CD4-positive, alpha-beta T cell treated with Interleukin-15 for 4 hours (primary cell): ENCODE data around the gene QSER1.
A peak's percentile ranks its signal among the peaks of the same experiment; 100 is the strongest.
"Not testable (repeated sequence)": the region's sequence is repeated elsewhere in the genome, so short reads cannot be mapped to it uniquely, and the experiment has no call there.

Experiments used
- DNase-seq: peaks from one replicate; pipeline ENCODE4 v3.0.0-alpha.2; 2020; ENCODE audit warnings: low spot score

Gene QSER1

GRCh38 chr11:32935462-32936029 lies 42.9 kb downstream of the QSER1 start:
- no peak for DNase-seq

- DNase-seq: not testable (repeated sequence)
Measured at GRCh38 chr11:32936178-32936577, 43.6 kb downstream of the QSER1 start.

DNA sequence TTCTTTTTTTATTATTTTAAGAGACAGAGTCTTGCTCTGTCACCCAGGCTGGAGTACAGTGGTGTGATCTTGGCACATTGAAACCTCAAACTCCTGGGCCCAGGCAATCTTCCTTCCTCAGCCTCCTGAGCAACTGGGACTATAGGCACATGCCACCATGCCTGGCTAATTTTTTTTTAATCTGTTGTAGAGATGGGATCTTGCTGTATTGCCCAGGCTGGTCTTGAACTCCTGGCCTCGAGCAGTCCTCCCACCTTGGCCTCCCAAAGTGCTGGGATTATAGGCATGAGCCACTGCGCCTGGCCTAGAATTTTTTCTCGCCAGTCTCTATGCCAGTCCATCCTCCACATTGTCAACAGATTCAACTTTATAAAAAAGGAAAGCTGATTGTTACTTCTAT lies 44.7 kb downstream of the QSER1 start:
- not testable (repeated sequence) for DNase-seq

GRCh38 chr11:32939046-32939445 lies 46.4 kb downstream of the QSER1 start:
- no peak for DNase-seq

DNA sequence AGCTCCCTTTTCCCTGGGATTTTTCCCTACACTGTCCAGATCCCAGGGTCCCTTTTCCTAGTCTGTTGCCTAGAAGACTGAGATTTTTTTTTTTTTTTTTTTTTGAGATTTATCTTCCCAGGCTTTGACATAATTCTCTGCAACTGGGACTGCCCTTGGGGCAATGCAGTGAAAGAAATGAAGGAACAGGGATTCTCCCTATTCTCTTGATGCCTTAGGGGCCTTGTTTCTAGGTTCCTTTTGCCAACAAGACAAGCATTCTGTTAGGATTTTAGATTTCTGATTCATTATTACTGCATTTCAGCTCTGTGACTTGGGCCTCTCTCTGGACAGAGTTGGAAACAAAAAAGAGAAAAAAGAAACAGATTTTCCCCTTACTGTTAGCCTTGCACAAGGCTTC lies 47.3 kb downstream of the QSER1 start:
- DNase-seq: no peak

DNA sequence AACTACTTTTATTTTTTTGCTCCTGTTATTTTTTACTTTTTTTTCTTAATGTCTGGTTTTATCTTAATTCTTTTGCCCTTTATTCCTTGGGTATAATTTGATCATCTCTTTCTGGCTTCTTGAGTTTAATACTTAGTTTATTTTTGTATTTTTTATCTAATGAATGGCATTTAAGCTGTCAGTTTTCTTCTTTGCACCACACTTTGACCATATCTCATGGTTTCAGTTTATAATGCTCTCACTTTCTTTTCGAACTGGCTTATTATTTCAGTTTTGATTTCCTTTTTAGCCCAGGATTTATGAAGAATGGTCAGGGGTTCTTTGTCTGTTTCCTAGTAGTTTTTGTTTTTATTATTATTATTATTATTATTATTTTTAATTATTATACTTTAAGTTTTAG lies 48.3 kb downstream of the QSER1 start:
- DNase-seq: no peak

- no peak for DNase-seq
Measured at GRCh38 chr11:32947978-32948377, 55.4 kb downstream of the QSER1 start.

- DNase-seq: no peak
Measured at GRCh38 chr11:32949739-32950138, 57.1 kb downstream of the QSER1 start.

DNA sequence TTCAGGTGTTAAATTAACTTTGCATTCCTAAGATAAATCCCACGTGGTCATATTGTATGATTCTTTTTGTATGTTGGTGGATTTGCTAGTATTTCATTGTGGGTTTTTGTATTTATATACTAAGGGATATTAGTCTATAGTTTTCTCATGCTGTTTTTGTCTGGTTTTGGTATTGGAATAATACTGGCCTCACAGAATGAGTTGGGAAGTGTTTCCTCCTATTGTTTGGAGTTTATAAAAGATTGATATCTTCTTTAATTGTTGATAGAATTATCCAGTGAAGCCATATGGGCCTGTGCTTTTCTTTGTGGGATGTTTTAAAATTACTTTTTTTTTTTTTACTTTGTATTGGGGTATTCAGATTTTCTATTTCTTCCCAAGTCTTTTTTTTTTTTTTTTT lies 59.8 kb downstream of the QSER1 start:
- no peak for DNase-seq

- DNase-seq: no peak
Measured at GRCh38 chr11:32953700-32954099, 61.1 kb downstream of the QSER1 start.

DNA sequence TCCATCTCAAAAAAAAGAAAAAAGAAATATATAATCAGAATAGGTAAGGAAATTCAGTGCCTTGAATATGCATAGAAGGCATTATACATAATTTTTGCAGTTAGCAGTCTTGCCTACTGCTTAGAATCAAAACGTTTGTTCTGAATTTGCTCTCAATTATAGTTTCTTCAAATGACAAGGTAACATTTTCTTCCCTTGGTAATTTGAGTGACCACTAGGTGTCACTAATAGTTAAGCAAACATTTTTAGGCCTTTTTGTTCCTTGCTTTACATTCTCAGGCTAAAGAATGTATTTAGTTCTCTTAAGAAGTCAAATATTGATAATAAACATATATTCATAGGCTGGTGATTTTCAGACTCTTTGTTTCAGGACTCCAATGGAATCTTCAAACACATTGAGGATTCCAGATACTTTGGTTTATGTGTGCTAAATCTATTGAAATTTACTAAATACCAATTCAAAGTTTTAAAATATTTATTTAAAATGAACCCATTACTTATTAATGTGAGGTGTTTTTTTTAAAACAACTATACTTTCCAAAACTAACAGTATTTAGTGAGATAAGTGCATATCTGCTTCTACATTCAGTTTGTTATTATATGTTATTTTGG lies 68.0 kb downstream of the QSER1 start:
- peak; percentile 59 for DNase-seq

GRCh38 chr11:32962016-32962415 lies 69.4 kb downstream of the QSER1 start:
- no peak for DNase-seq

GRCh38 chr11:32963721-32964120 lies 71.1 kb downstream of the QSER1 start:
- no peak for DNase-seq

- no peak for DNase-seq
Measured at GRCh38 chr11:32968541-32968940, 75.9 kb downstream of the QSER1 start.

DNA sequence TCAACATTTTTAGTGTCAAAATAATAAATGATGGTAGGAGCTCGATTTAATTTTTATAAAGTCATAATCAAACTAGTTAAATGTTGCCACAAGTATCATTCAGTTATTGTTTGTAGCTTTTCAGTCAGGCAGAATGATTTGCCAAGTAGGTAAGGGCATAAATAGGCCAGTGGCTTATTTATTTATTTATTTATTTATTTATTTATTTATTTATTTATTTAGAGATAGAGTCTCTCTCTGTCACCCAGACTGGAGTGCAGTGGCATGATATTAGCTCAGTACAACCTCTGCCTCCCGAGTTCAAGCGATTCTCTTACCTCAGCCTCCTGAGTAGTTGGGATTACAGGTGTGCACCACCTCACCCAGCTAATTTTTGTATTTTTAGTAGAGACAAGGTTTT lies 79.6 kb downstream of the QSER1 start:
- DNase-seq: not testable (repeated sequence)

DNA sequence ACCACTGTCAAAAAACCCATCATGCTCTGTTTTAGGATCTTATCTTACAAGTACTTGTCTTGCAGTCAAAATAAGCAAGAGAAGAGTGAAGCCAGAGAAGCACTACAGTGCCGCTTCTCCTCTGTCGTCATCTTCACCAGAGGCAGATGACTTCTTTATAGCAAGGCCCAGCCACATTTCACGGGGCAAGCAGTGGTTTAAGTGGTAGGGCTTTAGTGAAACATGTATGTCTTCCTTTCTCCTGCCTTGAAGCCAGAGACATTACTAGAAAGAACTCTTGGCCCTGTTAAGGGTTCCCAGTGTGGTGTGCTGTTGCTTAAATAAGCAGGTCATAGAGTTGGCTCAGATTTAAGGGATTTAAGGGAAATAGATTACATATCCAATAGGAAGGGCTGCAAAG lies 80.2 kb downstream of the QSER1 start:
- no peak for DNase-seq

DNA sequence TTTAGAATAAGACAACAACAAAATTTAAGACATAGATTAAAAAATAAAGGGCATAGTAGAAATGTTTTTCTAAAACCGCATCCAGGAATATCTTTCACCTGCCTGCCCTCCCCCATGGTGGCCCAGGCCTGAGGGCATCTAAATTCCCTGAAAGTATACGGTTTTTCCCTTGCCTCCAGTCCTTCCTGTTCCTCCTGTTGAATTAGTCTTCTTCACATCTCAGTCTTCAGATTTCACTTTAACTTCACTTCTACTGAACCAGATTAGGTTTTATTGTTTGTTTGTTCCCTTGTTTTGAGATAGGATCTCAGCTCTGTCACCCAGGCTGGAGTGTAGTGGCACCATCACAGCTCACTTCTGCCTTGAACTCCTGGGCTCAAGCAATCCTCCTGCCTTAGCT lies 90.0 kb downstream of the QSER1 start:
- no peak for DNase-seq

DNA sequence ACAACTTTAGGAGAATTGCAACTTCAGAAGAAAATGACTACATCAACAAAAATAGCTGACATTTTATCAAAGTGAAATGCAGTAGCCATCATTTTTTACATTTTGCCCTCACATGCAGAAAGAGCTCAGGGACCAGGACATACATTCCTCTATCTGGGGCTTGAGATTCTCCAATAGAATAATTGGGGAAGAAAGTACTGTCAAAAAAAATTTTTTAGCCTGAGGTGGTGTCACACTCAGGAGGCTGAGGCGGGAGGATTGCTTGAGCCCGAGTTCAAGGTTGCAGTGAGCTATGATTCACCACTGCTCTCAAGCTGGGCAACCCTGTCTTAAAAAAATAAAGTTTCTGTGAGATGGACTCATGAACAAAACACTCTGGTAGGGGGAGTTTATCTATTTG lies 90.9 kb downstream of the QSER1 start:
- no peak for DNase-seq

DNA sequence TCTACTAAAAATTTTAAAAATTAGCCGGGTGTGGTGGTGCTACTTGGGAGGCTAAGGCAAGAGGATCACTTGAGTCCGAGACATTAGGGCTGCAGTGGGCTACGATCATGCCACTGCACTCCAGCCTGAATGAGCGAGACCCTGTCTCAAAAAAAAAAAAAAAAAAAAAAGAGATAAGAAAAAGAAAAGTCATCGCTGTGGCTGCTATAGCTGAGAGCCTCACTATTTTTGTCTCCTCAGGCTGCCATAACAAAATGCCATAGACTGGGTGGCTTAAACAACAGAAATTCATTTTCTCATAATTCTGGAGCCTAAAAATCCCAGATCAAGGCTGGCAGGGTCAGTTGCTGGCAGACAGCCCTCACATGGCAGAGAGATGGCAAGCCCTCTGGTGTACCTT lies 93.0 kb downstream of the QSER1 start:
- no peak for DNase-seq

DNA sequence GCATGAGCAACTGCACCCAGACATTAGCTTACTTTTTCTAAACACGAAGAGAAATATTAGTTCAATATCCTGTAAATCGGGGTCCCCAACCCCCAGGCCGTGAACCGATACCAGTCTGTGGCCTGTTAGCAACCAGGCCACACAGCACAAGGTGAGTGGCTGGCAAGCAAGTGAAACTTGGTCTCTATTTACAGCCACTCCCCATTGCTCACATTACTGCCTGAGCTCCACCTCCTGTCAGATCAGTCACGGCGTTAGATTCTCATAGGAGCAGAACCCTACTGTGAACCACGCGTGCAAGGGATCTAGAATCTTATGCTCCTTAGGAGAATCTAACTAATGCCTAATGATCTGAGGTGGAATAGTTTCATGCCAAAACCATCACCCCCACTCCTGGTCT lies 95.2 kb downstream of the QSER1 start:
- no peak for DNase-seq

DNA sequence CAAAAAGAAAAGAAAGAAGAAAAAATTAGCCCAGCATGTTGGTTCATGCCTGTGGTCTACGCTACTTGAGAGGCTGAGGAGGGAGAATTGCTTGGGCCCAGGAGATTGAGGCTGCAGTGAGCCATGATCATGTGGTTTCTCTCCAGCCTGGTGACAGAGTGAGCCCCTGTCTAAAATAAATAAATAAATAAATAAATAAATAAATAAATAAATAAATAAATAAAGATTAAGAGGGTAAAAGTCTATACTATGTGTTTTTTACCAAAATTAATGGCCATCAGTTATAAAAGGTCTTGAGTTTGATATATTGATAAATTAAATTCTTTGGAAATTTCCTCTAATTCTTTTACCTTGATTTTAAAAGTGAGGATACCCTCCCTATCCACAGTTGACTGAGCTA lies 97.9 kb downstream of the QSER1 start:
- no peak for DNase-seq

- no peak for DNase-seq
Measured at GRCh38 chr11:32991427-32991826, 98.8 kb downstream of the QSER1 start.

DNA sequence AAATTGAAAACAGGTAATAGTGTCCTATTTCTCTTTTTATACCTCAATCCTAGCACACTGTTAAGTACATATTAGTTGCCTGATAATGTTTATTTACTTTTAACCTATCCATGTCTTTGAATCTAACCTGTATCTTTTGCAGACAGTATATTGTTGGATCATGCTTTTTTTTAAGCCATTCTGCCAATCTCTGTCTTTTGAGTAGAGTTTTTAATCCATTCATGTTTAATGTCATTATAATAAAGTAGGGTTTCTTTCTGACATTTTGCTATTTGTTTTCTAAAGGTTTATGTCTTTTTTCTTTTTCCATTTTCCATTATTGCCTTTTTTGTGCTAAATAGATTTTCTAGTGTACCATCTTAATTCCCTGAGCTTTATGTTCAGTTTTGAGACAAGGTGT lies 99.3 kb downstream of the QSER1 start:
- DNase-seq: no peak

- no peak for DNase-seq
Measured at GRCh38 chr11:33000181-33000580, 107.6 kb downstream of the QSER1 start.
